Stimulated activated CD8-positive, alpha-beta memory T cell treated with anti-CD3 and anti-CD28 coated beads, Interleukin-12 subunit alpha, Interleukin-12 subunit beta, amount 100 ng/mL, for 24 hours (primary cell): ENCODE data around the gene COPS4.
"Not testable (repeated sequence)": the region's sequence is repeated elsewhere in the genome, so short reads cannot be mapped to it uniquely, and the experiment has no call there.

Experiments
- DNase-seq: peaks from one replicate; pipeline ENCODE4 v3.0.0-alpha.2; 2020; ENCODE audit errors: extremely low read depth

Gene COPS4

DNA sequence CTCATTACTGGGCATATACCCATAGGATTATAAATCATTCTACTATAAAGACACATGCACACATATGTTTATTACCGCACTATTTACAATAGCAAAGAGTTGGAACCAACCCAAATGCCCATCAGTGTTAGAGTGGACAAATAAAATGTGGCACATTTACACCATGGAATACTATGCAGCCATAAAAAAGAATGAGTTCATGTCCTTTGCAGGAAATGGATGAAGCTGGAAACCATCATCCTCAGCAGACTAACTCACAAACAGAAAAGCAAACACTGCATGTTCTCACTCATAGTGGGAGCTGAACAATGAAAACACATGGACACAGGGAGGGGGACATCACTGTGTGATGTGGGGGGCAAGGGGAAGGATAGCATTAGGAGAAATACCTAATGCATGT is 11.4 kb upstream of the COPS4 start:
- not testable (repeated sequence) for DNase-seq

DNA sequence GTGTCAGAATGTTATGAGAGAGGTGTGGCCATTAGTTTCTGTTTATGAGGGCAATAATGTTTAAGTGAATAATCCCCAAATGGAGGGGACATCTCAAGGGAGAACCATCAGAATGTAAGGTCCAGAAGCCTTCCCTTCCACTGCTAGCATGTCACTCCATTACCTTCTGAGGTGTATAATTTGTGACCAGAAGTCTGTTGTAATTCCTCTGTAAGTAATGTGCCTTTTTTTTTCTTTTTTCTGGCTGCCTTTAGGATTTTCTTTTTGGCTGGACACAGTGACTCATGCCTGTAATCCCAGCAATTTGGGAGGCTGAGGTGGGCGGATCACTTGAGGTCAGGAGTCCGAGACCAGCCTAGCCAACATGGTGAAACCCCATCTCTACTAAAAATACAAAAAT is 10.8 kb upstream of the COPS4 start:
- DNase-seq, result no peak

DNA sequence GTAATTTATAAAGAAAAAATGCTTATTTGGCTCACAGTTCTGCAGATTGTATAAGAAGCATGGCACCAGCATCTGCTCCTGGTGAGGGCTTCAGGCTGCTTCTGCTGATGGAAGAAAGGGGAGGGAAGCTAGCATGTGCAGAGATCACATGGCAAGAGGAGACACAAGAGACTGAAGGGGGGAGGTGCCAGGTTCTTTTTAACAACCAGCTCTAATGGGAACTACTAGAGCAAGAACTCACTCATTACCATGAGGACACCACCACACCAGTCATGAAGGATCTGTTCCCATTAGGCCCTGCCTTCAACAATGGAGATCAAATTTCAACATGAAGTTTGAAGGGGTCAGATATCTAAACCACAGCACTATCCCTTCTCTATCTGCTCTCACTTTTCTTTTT is 9.4 kb upstream of the COPS4 start:
- no peak for DNase-seq

DNA sequence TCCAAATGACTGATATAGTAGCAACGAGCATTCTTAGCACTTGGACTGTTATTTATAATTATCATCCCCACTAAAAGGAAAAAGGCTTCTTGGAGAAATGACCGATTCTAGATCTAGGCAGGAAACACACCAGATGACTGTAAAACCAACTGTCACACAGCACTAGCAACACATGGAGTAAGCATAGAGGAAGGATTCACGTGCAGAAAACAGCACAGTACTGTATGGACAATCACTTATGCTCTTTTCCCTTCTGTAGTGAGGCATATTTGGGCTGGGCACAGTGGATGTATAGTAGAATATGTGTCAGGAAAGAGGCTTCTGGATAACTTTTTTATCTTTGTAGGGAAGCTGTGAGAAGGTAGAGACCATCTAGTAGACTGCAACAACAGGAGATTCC is 6.0 kb upstream of the COPS4 start:
- no peak for DNase-seq

DNA sequence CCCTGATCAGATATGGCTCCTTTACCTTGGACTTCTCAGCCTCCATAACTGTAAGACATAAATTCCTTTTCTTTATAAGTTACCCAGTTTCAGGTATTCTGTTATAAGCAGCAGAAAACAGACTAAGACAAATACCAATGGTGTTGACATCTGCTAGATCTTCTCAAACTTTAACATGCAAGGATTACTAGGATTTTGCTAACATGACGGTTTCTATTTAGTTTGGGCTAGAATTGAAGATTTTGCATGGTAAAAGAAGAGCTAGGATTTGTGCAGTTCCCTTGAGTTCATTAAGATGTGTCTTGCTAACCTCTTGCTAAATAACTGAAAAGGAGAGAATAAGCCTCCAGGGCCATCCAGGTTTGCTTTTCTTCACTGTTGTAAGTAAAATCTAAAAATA is 5.3 kb upstream of the COPS4 start:
- DNase-seq, result no peak

DNA sequence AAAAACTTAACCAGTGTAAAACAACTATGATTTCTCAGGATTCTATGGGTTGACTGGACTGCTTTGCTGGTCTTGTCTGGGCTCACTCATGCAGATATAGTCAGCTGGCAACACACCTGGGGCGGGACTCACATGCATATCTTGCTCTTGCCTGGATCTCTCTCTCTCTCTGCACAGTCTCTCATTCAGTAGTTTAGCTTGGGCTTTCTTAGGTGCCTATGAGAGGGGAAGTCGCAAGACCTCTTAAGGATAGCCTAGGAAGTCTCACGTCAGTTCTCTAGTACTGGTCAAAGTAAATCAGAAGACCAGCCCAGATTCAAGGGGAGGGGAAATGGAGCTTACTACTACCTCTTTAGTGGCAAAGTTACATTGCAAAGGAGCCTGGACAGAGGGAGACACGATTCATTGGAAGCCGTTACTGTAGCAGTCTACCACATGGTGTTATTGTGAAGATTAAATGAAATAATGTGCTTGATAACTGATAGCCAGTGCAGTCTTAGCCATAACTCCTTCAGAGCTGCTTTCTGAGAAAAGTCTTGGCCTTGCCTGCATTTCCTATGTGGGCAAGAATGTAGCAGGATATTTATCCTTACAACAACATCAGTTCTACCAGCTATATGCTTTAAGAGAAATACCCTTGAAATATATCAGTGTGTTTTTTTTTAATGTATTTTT is 2.1 kb downstream of the COPS4 start:
- no peak for DNase-seq

DNA sequence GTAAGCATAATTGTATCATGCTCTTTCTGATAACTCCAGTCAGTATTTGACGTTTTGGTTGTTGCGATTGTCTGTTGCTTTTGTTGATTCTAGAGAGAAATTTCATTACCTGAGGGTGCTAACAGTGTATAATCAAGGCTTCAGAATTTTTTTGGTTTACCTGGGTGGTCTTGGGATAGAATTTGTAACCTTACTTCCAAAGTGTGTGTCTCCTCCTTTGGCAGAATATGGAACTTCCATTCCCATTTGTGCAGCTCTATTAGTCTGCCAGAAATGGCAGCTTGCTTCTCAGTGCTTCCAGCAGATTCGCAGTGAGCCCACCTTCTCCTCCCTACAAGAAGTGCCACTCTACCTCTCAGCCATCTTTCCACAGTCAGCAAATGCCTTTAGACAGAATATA is 5.3 kb downstream of the COPS4 start:
- no peak for DNase-seq

DNA sequence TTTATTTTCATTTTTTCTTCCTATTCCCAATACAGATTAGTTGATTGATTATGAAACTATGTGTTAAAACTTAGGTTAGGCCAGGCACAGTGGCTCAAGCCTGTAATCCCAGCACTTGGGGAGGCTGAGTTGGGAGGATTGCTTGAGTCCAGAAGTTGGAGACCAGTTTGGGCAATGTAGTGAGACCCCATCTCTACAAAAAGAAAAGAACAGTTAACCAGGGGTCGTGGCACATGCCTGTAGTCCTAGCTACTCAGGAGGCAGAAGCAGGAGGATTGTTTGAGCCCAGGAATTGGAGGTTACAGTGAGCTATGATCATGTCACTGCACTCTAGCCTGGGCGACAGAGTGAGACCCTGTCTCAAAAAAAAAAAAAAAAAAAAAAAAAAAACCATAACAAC is 8.2 kb downstream of the COPS4 start:
- not testable (repeated sequence) for DNase-seq

DNA sequence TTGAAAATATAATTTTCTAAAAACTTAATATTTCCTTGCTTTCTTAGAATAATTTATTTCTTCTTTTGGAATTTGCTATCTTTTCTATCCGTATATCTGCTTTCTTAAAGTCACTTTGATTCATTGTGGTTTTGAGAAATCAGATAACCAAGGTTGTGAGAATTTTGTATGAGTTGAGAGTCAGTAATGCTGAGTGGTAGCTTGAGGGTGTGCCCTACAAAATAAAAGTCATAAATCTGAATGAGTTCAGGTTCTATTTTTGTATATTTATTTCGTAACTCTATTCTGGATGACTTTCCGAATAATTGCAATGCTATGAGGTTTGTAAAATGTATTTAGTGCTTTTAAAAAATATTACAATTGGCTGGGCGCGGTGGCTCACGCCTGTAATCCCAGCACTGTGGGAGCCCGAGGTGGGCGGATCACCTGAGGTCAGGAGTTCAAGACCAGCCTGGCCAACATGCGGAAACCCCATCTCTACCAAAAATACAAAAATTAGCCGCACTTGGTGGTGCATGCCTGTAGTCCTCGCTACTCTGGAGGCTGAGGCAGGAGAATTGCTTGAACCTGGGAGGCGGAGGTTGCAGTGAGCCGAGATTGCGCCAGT is 8.9 kb downstream of the COPS4 start:
- no peak for DNase-seq

DNA sequence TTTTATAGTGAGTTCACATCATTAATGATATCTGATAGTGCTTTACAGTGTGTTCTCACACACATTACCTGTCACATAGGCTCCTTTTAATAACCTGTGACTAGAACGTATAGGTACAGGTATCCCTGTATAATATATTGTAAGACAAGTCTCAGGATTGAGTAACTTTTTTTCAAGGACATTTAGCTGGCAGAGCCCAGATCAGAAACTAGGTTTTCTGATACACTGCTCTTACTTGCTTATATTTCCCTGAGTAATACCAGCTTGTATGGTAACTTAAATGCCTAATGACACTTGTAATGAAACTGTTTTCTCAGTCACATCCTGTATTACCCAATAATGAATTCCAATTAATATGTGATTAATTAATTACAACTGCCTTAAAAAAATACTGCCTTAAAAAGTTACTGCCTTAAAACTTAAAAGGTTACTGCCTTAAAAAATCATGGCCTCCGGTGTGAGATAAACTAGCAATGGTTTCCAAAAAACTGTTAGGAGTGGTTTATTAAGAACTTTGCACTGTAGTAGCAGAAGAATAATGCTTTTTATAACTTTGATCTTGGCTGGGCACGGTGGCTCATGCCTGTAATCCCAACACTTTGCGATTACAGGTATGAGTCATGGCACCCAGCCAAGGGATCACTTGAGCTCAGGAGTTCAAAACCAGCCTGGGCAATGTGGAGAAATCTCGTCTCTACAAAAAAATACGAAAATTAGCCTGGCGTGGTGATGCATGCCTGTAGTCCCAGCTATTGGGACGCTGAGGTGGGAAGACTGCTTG is 11.9 kb downstream of the COPS4 start:
- no peak for DNase-seq

DNA sequence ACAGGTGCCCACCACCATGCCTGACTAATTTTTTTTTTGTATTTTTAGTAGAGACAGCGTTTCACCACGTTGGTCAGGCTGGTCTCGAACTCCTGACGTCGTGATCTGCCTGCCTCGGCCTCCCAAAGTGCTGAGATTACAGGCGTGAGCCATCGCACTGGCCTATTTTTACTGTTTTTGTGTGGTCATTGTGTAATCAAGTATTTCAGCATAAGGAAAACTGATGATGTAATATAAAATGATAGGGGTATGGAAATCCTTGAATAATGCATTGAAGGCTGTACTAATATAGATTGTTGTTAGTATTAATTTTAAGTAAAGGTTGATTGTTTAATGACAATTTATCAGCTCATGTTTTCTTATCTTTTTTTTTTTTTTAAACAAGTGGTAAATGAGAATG is 13.8 kb downstream of the COPS4 start:
- not testable (repeated sequence) for DNase-seq

DNA sequence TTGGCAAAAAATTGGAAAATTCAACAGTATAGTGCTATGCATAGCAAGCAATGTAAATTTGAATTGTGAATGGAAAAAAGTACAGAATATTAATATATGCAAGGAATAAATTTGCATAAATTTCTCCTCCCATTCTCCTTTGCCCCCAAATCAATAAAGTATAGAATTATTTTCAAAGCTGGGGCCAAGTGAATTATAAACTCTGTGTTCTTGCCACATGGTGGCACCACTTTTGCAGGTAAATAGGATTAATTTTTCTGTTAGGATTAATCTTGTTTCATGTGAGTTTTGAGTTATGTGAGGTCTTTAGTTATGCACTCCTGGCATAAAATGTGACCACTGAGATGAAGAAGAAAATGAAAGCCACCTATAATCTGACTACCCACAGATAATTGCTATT is 19.9 kb downstream of the COPS4 start:
- DNase-seq, result no peak

DNA sequence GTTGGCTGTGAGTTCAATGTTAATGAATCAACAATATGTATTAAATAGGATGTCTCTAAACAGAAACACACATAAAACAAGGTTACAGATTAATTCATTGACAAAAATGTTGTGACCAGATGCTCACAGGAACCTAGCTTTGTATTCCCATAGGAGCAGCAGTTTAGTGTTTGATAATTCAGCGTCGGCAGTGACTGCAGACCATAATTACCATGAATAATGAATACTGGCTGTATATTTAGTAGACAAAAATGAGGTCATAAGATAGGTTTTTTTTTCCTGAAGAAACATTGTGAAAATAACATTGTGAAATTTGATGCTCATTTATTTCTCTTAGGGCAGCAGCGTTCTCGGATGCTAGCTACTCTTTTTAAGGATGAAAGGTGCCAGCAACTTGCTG is 27.8 kb downstream of the COPS4 start:
- no peak for DNase-seq

DNA sequence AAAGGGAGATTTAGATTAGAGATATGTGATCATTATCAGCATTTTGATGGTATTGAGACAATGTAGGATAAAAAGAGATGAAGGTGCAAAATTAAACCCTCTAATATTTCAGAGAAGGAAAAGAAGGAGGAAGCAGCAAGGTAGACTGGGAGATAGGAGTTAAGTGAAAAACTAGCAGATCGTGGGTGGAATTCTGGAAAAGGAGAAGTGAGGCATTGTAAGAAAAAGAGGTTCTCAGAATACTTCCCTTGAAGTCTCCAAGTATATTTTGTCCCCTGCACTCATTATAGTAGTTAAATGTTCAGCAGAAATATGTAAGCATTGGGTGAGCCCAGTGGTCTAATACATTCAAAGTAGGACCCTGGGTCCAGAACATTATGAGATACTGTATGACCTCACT is 30.3 kb downstream of the COPS4 start:
- no peak for DNase-seq

DNA sequence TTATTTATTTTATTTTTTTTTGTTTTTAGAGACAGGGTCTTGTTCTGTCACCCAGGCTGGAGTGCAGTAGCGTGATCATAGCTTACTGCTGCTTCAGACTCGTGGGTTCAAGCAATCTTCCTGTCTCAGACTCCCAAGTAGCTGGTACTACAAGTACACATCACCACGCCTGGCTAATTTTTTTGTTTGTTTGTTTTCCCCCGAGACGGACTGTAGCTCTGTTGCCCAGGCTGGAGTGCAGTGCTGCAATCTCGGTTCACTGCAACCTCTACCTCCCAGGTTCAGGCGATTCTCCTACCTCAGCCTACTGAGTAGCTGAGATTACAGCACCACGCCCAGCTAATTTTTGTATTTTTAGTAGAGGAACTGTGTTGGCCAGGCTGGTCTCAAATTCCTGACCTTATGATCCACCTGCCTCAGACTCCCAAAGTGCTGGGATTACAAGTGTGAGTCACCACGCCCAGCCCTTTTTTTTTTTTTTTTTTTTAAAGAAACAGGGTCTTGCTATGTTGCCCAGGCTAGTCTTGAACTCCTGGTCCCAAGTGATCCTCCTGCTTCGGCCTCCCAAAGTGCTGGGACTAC is 32.2 kb downstream of the COPS4 start:
- DNase-seq, result no peak

DNA sequence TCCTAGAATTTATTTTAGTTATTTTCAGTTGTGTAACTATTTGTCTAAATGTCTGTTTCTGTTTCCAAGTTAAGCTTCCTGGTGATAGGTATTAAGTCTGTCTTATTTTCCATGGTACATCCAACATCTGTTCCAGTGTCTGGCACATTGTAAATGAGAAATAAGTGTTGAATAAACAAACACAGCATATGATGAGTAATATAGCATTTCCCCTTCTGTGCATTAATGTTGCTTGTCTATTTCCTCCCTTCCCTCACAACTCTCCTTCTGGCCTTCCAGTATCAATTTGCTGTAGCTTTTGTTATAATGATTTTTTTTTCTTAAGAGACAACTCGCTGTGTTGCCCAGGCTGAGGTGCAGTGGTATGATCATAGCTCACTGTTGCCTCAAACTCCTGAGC is 36.1 kb downstream of the COPS4 start:
- DNase-seq, result no peak

DNA sequence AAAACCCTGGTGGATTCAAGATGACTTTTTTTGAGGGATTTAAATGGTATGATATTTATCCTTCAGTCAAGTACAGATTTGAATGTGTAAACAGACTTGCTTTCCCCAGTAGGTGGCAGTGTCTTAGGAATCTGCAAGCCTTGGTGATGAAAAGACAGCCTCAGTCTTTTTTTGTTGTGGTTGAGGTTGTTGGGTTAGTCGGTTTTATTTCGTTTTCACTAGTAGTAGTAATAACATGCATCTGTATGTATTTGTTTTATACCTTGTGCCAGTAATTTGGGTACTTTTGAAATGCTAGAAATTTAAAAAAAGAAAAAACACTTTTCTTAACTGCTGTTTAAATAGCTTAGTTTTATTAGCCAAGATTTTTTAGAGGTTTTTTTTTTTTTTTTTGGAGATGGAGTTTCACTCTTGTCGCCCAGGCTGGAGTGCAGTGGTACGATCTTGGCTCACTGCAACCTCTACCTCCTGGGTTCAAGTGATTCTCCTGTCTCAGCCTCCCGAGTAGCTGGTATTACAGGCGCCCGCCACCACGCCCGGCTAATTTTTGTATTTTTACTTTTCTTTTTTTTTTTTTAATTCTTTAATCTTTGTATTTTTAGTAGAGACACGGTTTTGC is 39.2 kb downstream of the COPS4 start:
- DNase-seq, result no peak

DNA sequence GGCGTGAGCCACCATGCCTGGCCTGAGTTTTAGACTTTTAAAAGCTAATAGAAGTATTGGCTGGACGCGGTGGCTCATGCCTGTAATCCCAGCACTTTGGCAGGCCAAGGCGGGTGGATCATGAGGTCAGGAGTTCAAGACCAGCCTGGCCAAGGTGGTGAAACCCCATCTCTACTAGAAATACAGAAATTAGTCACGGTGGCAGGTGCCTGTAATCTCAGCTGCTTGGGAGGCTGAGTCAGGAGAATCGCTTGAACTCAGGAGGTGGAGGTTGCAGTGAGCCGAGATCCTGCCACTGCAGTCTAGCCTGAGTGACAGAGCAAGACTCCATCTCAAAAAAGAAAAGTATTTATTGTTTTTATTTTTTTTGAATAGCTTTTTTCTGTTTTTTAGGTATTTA is 39.8 kb downstream of the COPS4 start:
- DNase-seq, result not testable (repeated sequence)

DNA sequence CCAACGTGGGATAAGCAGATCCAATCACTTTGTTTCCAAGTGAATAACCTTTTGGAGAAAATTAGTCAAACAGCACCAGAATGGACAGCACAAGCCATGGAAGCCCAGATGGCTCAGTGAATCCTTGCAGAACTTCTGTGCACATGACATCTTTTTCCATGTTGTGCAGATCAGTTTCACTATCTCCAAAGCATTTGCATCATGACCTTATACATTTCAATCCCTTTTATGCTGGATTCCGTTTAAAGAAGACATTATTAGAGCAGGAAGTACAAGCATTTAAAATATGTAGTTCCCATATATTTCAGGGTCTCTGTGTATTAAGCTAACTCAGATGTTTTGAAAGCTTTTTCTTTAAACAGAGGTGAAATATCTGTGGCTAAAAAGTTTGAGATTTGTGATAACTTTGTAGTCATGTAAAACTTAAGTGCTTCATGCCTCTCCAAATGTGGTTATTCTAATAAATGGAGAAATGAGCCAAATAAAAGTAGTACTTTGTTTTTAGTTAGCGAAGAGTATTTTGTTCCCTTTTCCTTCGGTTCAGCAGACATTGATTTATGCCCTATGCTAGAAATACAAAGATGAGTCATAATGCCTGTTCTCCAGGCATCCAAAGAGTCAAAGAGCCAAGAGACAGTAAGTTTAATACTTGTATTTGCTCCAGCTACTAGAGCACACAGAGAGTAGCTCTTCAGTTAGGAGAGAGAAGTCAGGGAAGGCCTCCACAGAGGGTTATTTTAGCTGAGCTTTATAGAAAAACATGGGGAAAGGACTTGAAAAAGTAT is 40.5 kb downstream of the COPS4 start:
- DNase-seq, result no peak

DNA sequence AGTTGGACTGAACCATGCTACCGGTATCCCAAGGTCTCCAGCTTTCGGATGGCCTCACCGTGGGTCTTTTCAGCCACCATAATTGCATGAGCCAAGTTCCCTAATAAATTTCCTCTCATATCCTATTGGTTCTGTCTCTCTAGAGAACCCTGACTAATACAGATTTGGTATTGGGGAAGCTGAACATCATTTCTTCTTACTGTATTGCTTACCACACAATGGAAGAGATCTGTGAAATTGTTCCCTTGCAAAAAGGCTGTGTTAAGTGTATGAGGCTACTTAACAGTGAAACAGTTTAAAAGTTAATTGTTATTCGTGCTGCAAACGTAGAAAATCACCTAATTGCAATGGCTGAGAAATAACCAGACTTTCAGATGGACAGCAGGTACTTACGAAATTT is 45.6 kb downstream of the COPS4 start:
- no peak for DNase-seq

DNA sequence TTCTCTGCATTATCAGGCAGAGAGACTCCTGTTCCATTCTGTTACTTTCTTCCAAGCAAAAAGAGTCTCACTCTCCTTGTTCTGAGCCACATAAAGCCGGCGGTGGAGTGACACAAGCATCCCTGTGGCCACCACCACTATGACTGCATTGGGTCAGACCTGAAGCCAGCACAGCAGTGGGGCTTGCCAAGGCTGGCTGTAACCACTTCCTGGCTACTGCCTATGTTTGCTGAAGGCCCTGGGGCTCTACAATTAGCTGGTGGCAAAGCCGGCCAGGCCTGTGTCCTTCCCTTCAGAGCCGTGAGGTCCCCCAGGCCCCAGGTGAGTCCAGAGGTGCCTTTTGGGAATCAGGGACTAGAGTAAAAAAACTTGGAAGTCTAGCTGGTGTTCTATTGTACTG is 47.8 kb downstream of the COPS4 start:
- DNase-seq, result no peak
